ENCODE data around the gene ISOC2.

DNA sequence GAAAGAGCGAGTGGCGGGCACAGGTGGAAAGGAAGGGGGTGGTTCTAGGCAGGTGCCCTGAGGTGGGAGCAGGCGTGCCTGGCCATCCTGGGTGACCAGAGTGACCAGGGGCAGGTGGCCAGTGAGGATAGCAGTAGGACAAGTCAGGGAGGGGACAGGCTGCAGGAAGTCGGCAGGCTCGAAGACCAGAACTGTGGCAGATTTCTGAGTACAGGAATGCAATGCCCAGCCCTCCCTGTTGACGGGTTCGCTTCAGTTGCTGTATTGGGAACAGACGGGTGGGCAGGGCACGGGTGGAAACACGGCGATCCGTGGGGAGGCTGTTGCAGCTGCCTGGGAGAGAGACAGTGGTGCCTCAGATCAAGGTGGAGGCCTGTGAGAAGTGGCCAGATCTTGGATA is 16.9 kb upstream of the ISOC2 start:
- TF ChIP-seq CTCF (IDR thresholded peaks at IDR 0.05) = no peak
- no peak for TF ChIP-seq POLR2A (IDR thresholded peaks at IDR 0.05)
- no peak for TF ChIP-seq POLR2AphosphoS5 (IDR thresholded peaks at IDR 0.05)

Measured in transverse colon (tissue), 4 donors.